DND-41 (cell line): ENCODE measurements around the gene EML1.

Experiments used
- CTCF ChIP-seq: IDR thresholded peaks from 2 replicates; pipeline ENCODE4 v1.5.1; 2012; ENCODE audit warnings: borderline replicate concordance, low read length, moderate library complexity, mild to moderate bottlenecking; ENCODE audit not compliant: poor library complexity, severe bottlenecking; ENCODE audit errors: extremely low read depth
- EZH2 ChIP-seq: IDR thresholded peaks from 3 replicates; pipeline ENCODE4 v1.6.1; 2012; ENCODE audit warnings: borderline replicate concordance, low read depth, mild to moderate bottlenecking, moderate library complexity, low read length, inconsistent platforms; ENCODE audit not compliant: severe bottlenecking

GRCh38 chr14:99755629-99756603 lies 37.3 kb upstream of the EML1 start:
- TF ChIP-seq CTCF (no peak), EZH2 (no peak)
